Endothelial cell of umbilical vein (primary cell): ENCODE results near the gene NRXN3. TPM values are rescaled to one million over a fixed set of nuclear protein-coding genes. Genes with fewer than 3 reads are reported as not detected.

Experiments used
- BruUV-seq: library from RNA; stranded (reverse); fragments of 400-500 nt; replicated peaks from 2 replicates; lab custom pipeline; 2021; lab: Mats Ljungman, UMichigan
- CTCF ChIA-PET: fragments of 300-600, 350-600 bp; sonication (Branson Sonifier 250); formaldehyde crosslinking; loops from one replicate; lab custom pipeline; 2021; ENCODE audit warnings: antibody characterized with exemption, inconsistent platforms; lab: Charles Lee
- POLR2A ChIA-PET: fragments of 300-600, 350-600 bp; sonication (Branson Sonifier 250); formaldehyde crosslinking; loops from one replicate; lab custom pipeline; 2021; ENCODE audit warnings: antibody characterized with exemption, inconsistent platforms; lab: Charles Lee
- DNase-seq: peaks from one replicate; pipeline ENCODE4 v3.0.0-alpha.2; 2011; ENCODE audit warnings: low read depth, low spot score
- FAIRE-seq: peaks from 2 replicates; lab custom pipeline; 2011; peaks lifted over from hg19 to GRCh38; lab: Jason Lieb, UNC
- H2AFZ ChIP-seq: 2 replicates; pipeline ENCODE4 v1.6.0; 2012; ENCODE audit warnings: low read depth, low read length, control low read depth, inconsistent platforms
- H3K27ac ChIP-seq: 2 replicates; pipeline ENCODE4 v1.5.1; 2011; ENCODE audit warnings: low read depth, mild to moderate bottlenecking, control low read depth, low read length, moderate library complexity; ENCODE audit not compliant: insufficient read depth
- H3K27me3 ChIP-seq, 2 experiments: 2 replicates each; pipeline versions ENCODE4 v1.6.0 to v1.6.1; 2011; ENCODE audit warnings: low read length in 2 of 2, mixed read lengths in 1 of 2; ENCODE audit not compliant: control insufficient read depth in 2 of 2, insufficient read depth in 2 of 2
- H3K36me3 ChIP-seq, 2 experiments: 2 replicates in 1 of 2; 3 replicates in 1 of 2; pipeline ENCODE4 v1.5.1; 2011; ENCODE audit warnings: low read length in 2 of 2, mild to moderate bottlenecking in 1 of 2, moderate library complexity in 1 of 2; ENCODE audit not compliant: control insufficient read depth in 2 of 2, insufficient read depth in 2 of 2; ENCODE audit errors: extremely low read depth in 1 of 2
- H3K4me1 ChIP-seq: 3 replicates; pipeline ENCODE4 v1.5.1; 2011; ENCODE audit warnings: mild to moderate bottlenecking, low read length; ENCODE audit not compliant: control insufficient read depth, insufficient read depth; ENCODE audit errors: extremely low read depth
- H3K4me2 ChIP-seq: 2 replicates; pipeline ENCODE4 v1.6.1; 2011; ENCODE audit warnings: low read length, control low read depth, mixed read lengths; ENCODE audit not compliant: insufficient read depth
- H3K4me3 ChIP-seq, 3 experiments: fragments of 200-600 bp in 1 of 3; sonication (generic), shearing (Covaris generic) in 1 of 3; replicated peaks in 1 of 3; 2 replicates each; pipeline ENCODE4 v1.5.1; 2011 to 2016; ENCODE audit warnings: control low read depth in 3 of 3, low read length in 3 of 3, mild to moderate bottlenecking in 2 of 3, inconsistent platforms in 1 of 3, low read depth in 1 of 3, moderate library complexity in 1 of 3; ENCODE audit not compliant: insufficient read depth in 1 of 3
- H3K79me2 ChIP-seq: 2 replicates; pipeline ENCODE4 v1.6.0; 2012; ENCODE audit warnings: low read length, inconsistent platforms; ENCODE audit not compliant: control insufficient read depth, insufficient read depth
- H3K9ac ChIP-seq: replicated peaks from 2 replicates; pipeline ENCODE3; 2011; ENCODE audit warnings: low read length, control low read depth; ENCODE audit not compliant: insufficient read depth; ENCODE audit errors: extremely low read depth
- H3K9me1 ChIP-seq: replicated peaks from 3 replicates; pipeline ENCODE4 v1.6.0; 2011; ENCODE audit warnings: mild to moderate bottlenecking, low read length; ENCODE audit not compliant: control insufficient read depth, insufficient read depth; ENCODE audit errors: extremely low read depth
- H3K9me3 ChIP-seq: replicated peaks from 2 replicates; pipeline ENCODE4 v1.5.1; 2012; ENCODE audit warnings: low read length, inconsistent platforms; ENCODE audit not compliant: control insufficient read depth, insufficient read depth
- H4K20me1 ChIP-seq: replicated peaks from 2 replicates; pipeline ENCODE3; 2011; ENCODE audit warnings: mild to moderate bottlenecking, low read length; ENCODE audit not compliant: control insufficient read depth, insufficient read depth; ENCODE audit errors: extremely low read depth
- CTCF ChIP-seq, 2 donors: IDR thresholded peaks; 1 replicate in 1 of 2; 2 replicates in 1 of 2; pipeline ENCODE4 v1.5.1; 2011; ENCODE audit warnings: low read length in 2 of 2, mild to moderate bottlenecking in 2 of 2, moderate library complexity in 2 of 2, control low read depth in 1 of 2, inconsistent platforms in 1 of 2, low read depth in 1 of 2; ENCODE audit not compliant: insufficient read depth in 1 of 2; ENCODE audit errors: extremely low read depth in 1 of 2
- EZH2 ChIP-seq: IDR thresholded peaks from 2 replicates; pipeline ENCODE4 v1.6.1; 2012; ENCODE audit warnings: borderline replicate concordance, low read depth, mild to moderate bottlenecking, moderate library complexity, low read length, inconsistent platforms; ENCODE audit not compliant: severe bottlenecking
- FOS ChIP-seq: IDR thresholded peaks from 2 replicates; pipeline ENCODE4 v1.6.1; 2011; ENCODE audit warnings: mild to moderate bottlenecking, low read length, moderate library complexity, borderline replicate concordance; ENCODE audit not compliant: insufficient read depth
- GATA2 ChIP-seq: IDR thresholded peaks from 2 replicates; pipeline ENCODE4 v1.7.0; 2011; ENCODE audit warnings: low read depth, mild to moderate bottlenecking, moderate library complexity, mixed read lengths, low read length; ENCODE audit not compliant: insufficient read length, insufficient read depth
- JUN ChIP-seq: IDR thresholded peaks from 2 replicates; pipeline ENCODE4 v1.6.1; 2011; ENCODE audit warnings: borderline replicate concordance, low read depth; ENCODE audit not compliant: insufficient read length, insufficient read depth
- MAX ChIP-seq: IDR thresholded peaks from 2 replicates; pipeline ENCODE4 v1.6.1; 2011; ENCODE audit not compliant: insufficient read depth, insufficient read length
- MYC ChIP-seq: IDR thresholded peaks from one replicate; pipeline ENCODE4 v1.6.1; 2011; ENCODE audit warnings: mild to moderate bottlenecking, low read depth, low read length
- POLR2A ChIP-seq: IDR thresholded peaks from 2 replicates; pipeline ENCODE4 v1.6.1; 2012; ENCODE audit warnings: low read depth, mild to moderate bottlenecking, control low read depth, low read length
- POLR2AphosphoS5 ChIP-seq: IDR thresholded peaks from 2 replicates; pipeline ENCODE4 v1.6.1; 2012; ENCODE audit warnings: low read depth, mild to moderate bottlenecking, control low read depth, low read length, moderate library complexity; ENCODE audit not compliant: insufficient read depth
- dilution Hi-C: fragments of 300-500 bp; cut with MboI; formaldehyde crosslinking; loops from one replicate; pipeline ENCODE4 v1.15.0; 2019; ENCODE audit warnings: low sequenced_read_pairs; ENCODE audit not compliant: extremely low pct_ligation_motif_present
- intact Hi-C: fragments of 100-400 bp; cut with micrococcal nuclease; formaldehyde crosslinking; loops from one replicate; pipeline ENCODE4 v1.10.0; 2022
- polyA plus RNA-seq, 4 experiments: library from polyadenylated mRNA; depleted of rRNA in 3 of 4; stranded (reverse) in 3 of 4; unstranded in 1 of 4; fragments of >200 nt; gene quantifications; 2 replicates each; pipeline versions ENCODE4 v1.2.1 to v1.2.3, GENCODE V29; 2011 to 2012; ENCODE audit warnings: missing spikeins in 1 of 4
- total RNA-seq: library from RNA; stranded (reverse); gene quantifications from 2 replicates; pipeline ENCODE4 v1.2.3, GENCODE V29; 2021

NRXN3 gene
- total and polyA plus RNA-seq, 2 donors (not counting 3 experiments of a cell fraction or from before 2014, with no cell fraction given): 0.72 to 4.2 TPM

GRCh38 chr14:79074510-79074909, 904.3 kb downstream of the NRXN3 start:
- no peaks in the 10 kb centered on the region for H3K79me2 ChIP-seq
- no peaks in the 10 kb centered on the region for H3K9me3 ChIP-seq
- H3K9ac ChIP-seq: no peak overlapping the region
- no peaks in the 10 kb centered on the region for H3K27me3 ChIP-seq
- intact Hi-C loops (no loop called here), dilution Hi-C loops (no loop called here)
- POLR2A ChIA-PET: interaction anchor here (0.6 kb wide), 1 partner anchor 201 kb away, joined by 3 read pairs; no protein-coding TSS in a partner anchor
- H3K4me2 ChIP-seq: no peak overlapping the region
- no peak overlapping the region for H3K27ac ChIP-seq
- TF ChIP-seq POLR2AphosphoS5 (no peak), GATA2 (no peak), MAX (no peak), POLR2A (no peak), JUN (no peak), MYC (no peak), CTCF (IDR thresholded peaks at IDR 0.05; ENCODE audit: extremely low read depth in 1 of 2, insufficient read depth in 1 of 2, low read depth in 1 of 2, low read length in 2 of 2) (no peak), EZH2 (no peak), FOS (no peak)
- no peak overlapping the region for H2AFZ ChIP-seq
- DNase-seq: no peak
- H3K36me3 ChIP-seq: no peaks in the 10 kb centered on the region
- no peaks in the 10 kb centered on the region for H3K4me1 ChIP-seq
- CTCF ChIA-PET: interaction anchor here (1.3 kb wide), 1 partner anchor 27 kb away, joined by 3 read pairs; no protein-coding TSS in a partner anchor
- no peaks in the 10 kb centered on the region for H4K20me1 ChIP-seq
- no peaks in the 10 kb centered on the region for H3K9me1 ChIP-seq
- BruUV-seq: no TSS peak
- peak; percentile 38 for FAIRE-seq
- no peak overlapping the region for H3K4me3 ChIP-seq
